GM21576 (cell line): Measurements from ENCODE around the gene PFN1.

Source experiments
- ATAC-seq: cut with Tn5 transposase; IDR thresholded peaks from one replicate; pipeline ENCODE4 v1.9.1; 2021; ENCODE audit warnings: mild to moderate bottlenecking, moderate library complexity; ENCODE audit not compliant: unreplicated experiment

The PFN1 gene

DNA sequence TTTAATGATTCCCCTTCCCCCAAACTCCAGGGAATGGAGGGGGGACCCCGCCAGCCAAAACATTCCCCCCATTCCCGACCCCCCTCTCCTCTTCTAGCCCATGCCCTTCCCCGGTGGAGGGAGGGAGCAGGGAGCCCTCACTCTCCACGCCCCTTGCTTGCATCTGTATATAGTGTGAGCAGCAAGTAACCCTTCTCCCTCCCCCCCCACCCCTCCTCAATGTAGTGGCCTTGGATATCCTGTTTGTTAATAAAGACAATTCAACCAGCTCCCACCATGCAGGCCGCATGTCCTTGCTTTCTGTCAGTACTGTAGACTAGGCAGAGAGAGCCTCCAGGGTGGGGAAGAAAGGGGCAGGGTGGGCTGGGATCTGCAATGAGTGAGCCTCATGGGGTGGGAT, 50.5 kb downstream of the PFN1 start:
- ATAC-seq, result no peak

- ATAC-seq, result no peak
Measured at GRCh38 chr17:4897198-4897687, 51.1 kb downstream of the PFN1 start.

DNA sequence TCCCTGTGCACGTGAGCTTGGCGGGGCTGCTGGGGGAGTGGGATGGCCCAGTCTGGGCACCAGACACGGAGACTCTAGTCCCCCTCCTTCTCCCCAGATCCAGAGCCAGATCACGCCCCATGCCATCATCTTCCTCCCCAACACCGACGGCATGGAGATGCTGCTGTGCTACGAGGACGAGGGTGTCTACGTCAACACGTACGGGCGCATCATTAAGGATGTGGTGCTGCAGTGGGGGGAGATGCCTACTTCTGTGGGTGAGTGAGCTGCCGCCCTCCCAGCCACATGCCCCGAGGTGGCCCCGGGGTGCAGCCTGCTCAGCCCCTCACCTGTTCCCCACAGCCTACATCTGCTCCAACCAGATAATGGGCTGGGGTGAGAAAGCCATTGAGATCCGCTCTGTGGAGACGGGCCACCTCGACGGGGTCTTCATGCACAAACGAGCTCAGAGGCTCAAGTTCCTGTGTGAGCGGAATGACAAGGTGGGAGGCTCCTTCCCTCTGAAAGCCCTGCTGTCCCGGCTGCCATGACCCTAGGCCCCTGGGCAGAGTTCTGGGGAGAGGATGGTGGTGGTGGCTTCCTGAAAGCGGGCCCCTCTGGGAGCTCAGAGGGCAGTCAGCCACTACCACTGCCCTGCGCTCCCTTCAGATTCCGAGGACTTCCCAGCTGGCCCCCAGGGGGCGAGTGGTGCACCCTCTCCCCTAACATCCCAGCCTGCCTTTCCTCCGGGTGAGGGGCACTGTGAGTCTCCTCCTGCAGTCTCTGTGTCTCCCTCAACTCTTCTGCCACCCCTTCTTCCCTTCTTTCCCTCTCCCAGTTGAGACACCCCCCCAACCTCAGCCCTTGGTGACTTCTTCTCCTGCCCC, 51.8 kb downstream of the PFN1 start:
- ATAC-seq, result no peak

- no peak for ATAC-seq
Measured at GRCh38 chr17:4895657-4896331, 52.5 kb downstream of the PFN1 start.
